Smooth muscle cell (in vitro differentiated cells): ENCODE data around the gene MFN1. TPM values are rescaled to one million over a fixed set of nuclear protein-coding genes. Genes with fewer than 3 reads are reported as not detected.

Source experiments
- DNase-seq: peaks from one replicate; lab custom pipeline; 2025; ENCODE audit not compliant: unreplicated experiment; lab: John Stamatoyannopoulos, UW
- H2AFZ ChIP-seq: fragments of 200-600 bp; sonication (generic); 2 replicates; pipeline ENCODE4 v1.6.0; 2016; ENCODE audit warnings: antibody characterized with exemption, low read depth, mild to moderate bottlenecking
- H3F3A ChIP-seq: fragments of 200-600 bp; sonication (generic); 2 replicates; pipeline ENCODE4 v1.6.0; 2017; ENCODE audit warnings: antibody characterized with exemption, low read depth
- H3K27ac ChIP-seq: fragments of 200-600 bp; sonication (generic); 2 replicates; pipeline ENCODE4 v1.5.1; 2016; ENCODE audit warnings: low read depth, mild to moderate bottlenecking
- H3K27me3 ChIP-seq: fragments of 200-600 bp; sonication (generic); 2 replicates; pipeline ENCODE4 v1.6.1; 2016; ENCODE audit warnings: low read depth, mild to moderate bottlenecking
- H3K36me3 ChIP-seq: fragments of 200-600 bp; sonication (generic); 2 replicates; pipeline ENCODE4 v1.5.1; 2016; ENCODE audit warnings: low read depth
- H3K4me1 ChIP-seq: fragments of 200-600 bp; sonication (generic); 2 replicates; pipeline ENCODE4 v1.5.1; 2016; ENCODE audit warnings: low read depth
- H3K4me2 ChIP-seq: fragments of 200-600 bp; sonication (generic); 2 replicates; pipeline ENCODE4 v1.6.0; 2016; ENCODE audit warnings: mild to moderate bottlenecking
- H3K4me3 ChIP-seq: fragments of 200-600 bp; sonication (generic); 2 replicates; pipeline ENCODE4 v1.5.1; 2016; ENCODE audit warnings: mild to moderate bottlenecking
- H3K79me2 ChIP-seq: fragments of 200-600 bp; sonication (generic); 2 replicates; pipeline ENCODE4 v1.6.0; 2016; ENCODE audit warnings: low read depth, mild to moderate bottlenecking
- H3K9ac ChIP-seq: fragments of 200-600 bp; sonication (generic); 2 replicates; pipeline ENCODE4 v1.6.0; 2016; ENCODE audit warnings: low read depth
- H3K9me3 ChIP-seq: fragments of 200-600 bp; sonication (generic); replicated peaks from 2 replicates; pipeline ENCODE4 v1.5.1; 2016; ENCODE audit warnings: low read depth
- H4K20me1 ChIP-seq: fragments of 200-600 bp; sonication (generic); 2 replicates; pipeline ENCODE4 v1.6.0; 2016; ENCODE audit warnings: low read depth
- CTCF ChIP-seq: fragments of 200-600 bp; sonication (generic); IDR thresholded peaks from 2 replicates; pipeline ENCODE4 v1.5.1; 2017; ENCODE audit warnings: borderline replicate concordance, mild to moderate bottlenecking, antibody characterized with exemption; ENCODE audit not compliant: insufficient read depth, poor library complexity, severe bottlenecking
- WGBS: methylation state at CpG from one replicate; pipeline ENCODE4 v1.1.7; 2016; ENCODE audit warnings: low lambda C conversion rate; 5-methylcytosine and 5-hydroxymethylcytosine counted together
- polyA plus RNA-seq: library from polyadenylated mRNA; unstranded; fragments of >200 nt; fragmentation: Nextera tagmentation; extraction: Ambion mirVana; gene quantifications from 2 replicates; pipeline ENCODE4 v1.2.1, GENCODE V29; 2016
- total RNA-seq: library from RNA; depleted of rRNA; stranded (reverse); fragments of >200 nt; gene quantifications from 2 replicates; pipeline ENCODE4 v1.2.3, GENCODE V29; 2014

Gene MFN1
- total and polyA plus RNA-seq, 2 experiments from 2014 or later, result 14.6 to 46.4 TPM

DNA sequence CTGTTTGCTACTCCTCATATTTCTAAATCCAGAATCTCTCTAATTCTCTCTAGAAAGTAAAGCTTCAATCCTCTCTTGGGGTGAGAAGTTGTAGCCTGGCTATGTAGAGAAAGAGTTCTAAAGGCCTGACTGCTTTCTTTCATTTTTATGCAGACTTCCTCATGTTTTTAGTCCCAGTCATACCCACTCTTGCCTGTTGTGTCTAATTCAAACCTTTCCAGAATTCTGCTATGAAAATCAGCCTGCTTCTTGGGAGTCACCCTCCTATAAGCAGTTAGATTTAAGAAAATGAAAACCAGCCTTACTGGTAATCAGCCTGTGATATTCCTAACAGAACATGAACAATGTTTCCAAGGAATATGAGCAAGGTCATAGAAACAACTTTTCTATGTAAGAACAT, 39.5 kb upstream of the MFN1 start:
- Histone ChIP-seq H3F3A (no peaks in the 10 kb centered on the region), H3K79me2 (no peaks in the 10 kb centered on the region), H3K9ac (no peak overlapping the region), H3K4me2 (no peak overlapping the region), H3K4me3 (no peak overlapping the region), H4K20me1 (no peaks in the 10 kb centered on the region), H3K27me3 (no peaks in the 10 kb centered on the region), H3K27ac (no peak overlapping the region), H3K4me1 (no peaks in the 10 kb centered on the region), H3K36me3 (no peaks in the 10 kb centered on the region), H3K9me3 (no peaks in the 10 kb centered on the region), H2AFZ (peak overlapping the region; percentile 34)
- TF ChIP-seq CTCF, result no peak
- no peak for DNase-seq

DNA sequence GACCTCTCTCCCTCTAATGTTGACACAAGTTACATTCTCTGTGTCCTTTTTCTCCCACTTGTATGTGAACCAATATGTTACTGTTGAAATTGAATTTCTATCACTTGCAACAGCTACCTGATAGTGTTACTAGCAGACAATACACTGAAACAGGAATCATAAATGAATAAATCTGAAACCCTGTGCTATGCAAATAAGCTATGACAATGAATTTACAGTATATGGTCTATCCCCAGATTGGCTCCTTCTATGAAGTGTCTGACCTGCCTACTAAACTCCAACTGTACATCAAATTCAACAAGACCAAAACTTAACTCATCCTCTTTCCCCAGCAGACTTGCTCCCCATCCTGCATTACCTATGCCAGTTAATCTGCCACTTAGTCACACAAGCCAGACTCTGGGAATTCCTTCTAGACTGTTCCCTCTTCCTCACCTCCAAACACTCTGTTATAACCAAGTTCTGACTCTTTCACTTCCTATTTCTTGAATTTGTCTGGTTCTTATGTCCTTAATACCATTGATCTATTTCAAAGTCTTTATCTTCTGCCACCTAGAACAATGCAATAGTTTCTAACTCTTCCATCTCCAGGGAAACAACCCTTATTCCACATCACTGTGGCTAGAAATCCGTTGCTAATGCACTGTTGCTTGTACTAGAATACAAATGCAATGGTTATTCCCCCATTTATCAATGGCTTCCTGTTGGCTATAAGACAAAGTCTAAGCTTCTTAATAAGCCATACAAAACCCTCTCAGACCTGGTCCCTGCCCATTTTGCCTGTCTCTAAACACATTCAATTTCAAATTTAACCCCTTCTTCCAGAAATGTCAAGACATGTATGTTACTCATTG, 38.1 kb upstream of the MFN1 start:
- H3K9ac ChIP-seq, result no peak overlapping the region
- H3K4me1 ChIP-seq, result no peaks in the 10 kb centered on the region
- H3K27me3 ChIP-seq, result no peaks in the 10 kb centered on the region
- no peaks in the 10 kb centered on the region for H3K9me3 ChIP-seq
- no peak for TF ChIP-seq CTCF
- H3K79me2 ChIP-seq, result no peaks in the 10 kb centered on the region
- no peaks in the 10 kb centered on the region for H3F3A ChIP-seq
- H3K4me3 ChIP-seq, result no peak overlapping the region
- WGBS, result 75% methylated on average over 1 of the region's 1 CpG
- no peak overlapping the region for H2AFZ ChIP-seq
- no peaks in the 10 kb centered on the region for H4K20me1 ChIP-seq
- H3K36me3 ChIP-seq, result no peaks in the 10 kb centered on the region
- no peak overlapping the region for H3K4me2 ChIP-seq
- no peak for DNase-seq
- no peak overlapping the region for H3K27ac ChIP-seq

DNA sequence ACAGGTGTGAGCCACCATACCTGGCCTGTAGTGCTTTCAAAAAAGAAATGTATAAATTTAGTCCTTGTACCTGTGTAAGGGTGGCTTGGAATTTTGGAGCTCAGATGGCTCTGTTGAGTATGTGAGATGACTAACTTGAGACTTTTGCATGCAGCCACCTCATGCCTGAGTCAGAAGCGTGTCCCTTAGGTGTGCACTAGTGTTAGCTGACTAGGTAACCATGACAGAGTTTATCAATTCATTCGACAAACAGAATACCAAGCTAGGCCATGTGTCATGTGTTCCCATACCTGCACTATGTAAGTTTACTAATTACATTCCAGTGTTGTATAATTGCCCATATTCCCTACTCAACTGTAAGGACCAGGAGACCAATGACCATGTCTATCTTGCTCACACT, 28.6 kb upstream of the MFN1 start:
- Histone ChIP-seq H3K9me3 (no peaks in the 10 kb centered on the region), H3K27me3 (no peaks in the 10 kb centered on the region), H2AFZ (no peak overlapping the region), H4K20me1 (peaks cover 1% of the 10 kb centered on the region), H3K9ac (no peak overlapping the region), H3K4me3 (no peak overlapping the region), H3K4me2 (no peak overlapping the region), H3K36me3 (no peaks in the 10 kb centered on the region), H3F3A (no peaks in the 10 kb centered on the region), H3K79me2 (peaks cover 5% of the 10 kb centered on the region), H3K4me1 (no peaks in the 10 kb centered on the region), H3K27ac (no peak overlapping the region)
- TF ChIP-seq CTCF, result no peak
- no peak for DNase-seq
- 94% methylated on average over 2 of the region's 2 CpGs for WGBS
